ENCODE measurements around the gene TNS3.

Gene TNS3

GRCh38 chr7:47485640-47486435 is 96.1 kb downstream of the TNS3 start:
- DNase-seq (ENCODE audit: low spot score) = no peak

DNA sequence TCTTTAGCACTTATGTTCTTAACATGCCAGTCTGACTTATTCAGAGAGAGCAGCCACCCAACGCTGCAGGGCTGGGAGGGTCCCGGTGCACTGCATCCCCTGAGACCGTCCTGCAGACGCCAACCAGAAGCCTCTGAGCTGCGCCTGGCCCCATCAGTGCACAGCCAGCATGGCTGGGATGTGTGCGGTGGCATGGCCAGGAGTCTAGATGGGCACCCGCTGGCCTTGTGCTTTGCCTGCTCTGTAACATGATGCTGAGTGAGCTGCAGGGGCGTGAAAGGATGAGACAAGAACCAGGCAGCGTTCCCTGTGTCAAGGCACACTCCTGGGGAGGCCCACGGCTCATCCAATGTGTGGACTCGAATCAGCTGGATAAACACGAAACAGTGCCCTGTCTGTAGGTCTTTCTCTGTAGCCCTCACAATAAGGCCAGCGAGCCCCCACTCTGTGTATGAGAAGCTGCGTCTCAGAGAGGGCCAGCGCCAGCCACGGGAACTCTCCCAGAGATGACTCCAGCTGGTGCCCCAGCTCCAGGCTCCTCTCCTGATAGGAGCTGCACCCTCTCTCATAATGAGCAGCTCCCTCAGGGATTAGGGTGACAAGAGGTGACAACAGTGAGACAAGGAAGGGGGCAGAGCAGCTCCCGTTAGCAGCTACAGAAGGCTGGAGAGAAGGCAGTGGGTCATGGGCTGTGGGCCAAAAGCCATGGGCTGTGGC is 96.8 kb downstream of the TNS3 start:
- no peak for DNase-seq (ENCODE audit: low spot score)

- no peak for DNase-seq (ENCODE audit: low spot score)
Measured at GRCh38 chr7:47484457-47484856, 97.5 kb downstream of the TNS3 start.

DNA sequence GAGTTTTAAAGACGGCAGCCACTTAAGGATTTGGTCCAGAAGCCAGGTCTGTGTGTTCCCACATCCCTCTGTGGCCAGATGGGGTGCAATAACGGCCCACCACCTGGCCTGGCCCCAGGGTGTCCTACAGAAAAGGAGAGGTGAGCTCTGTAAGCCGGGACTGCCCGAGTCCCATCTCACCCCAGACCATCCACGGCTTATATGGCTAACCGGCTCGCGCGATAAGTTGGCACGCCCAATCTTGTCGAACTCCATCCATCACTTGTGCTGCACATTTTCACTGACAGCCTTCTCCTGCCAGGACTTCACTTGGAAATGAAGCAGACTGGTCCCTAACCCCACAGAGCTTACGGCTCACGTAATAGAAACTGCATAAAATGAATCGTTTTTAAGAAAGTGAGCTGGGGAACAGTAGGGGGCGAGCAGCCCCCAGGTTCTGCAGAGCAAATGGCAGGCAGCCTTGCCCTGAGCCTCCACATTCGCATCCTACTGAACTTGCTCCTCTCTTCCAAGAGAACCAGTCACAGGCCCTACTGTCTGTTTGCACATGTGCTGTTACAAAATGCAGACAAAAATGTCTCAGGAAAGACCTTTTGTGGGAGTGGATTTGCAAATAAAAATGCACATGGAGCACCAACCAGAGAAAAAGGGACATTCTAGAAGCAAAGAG is 98.2 kb downstream of the TNS3 start:
- no peak for DNase-seq (ENCODE audit: low spot score)

DNA sequence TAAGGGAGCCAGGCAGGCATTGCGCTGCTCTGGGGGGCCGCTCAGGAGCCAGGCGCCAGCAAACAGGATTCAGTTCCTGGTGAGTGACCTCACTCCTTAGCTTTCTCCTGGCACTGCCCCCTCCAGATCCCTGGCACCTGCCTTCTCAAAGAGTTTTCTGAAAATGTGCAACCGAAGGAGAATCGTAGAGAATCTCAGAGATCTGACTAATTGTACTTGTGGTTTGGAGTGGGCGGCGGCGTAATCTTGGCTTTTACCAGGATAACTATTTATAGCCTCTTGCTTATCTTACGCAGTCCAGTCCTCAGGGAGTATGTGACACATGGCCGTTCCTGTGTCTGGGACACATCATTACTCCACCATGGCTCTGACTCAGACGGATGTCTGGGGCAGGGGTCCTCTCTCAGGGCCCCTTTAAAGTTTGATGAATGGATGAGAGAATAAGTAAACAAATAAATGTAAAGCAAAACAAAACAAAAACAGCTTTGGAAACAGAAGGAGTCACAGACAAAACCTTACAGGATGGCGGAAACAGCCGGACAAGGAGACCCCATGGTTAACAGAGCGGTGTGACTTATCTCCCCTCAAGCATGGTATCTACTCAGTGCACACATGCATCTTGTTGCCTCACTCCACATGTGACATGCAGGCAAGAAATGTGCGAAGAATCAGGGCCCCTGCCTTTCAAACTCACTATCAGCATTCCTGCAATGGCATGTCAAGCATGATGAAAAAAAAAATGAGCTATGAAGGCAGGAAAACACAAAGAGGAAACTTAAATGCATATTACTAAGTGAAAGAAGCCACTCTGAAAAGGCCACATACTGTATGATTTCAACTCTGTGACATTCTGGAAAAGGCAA is 99.7 kb downstream of the TNS3 start:
- DNase-seq (ENCODE audit: low spot score) = no peak

DNA sequence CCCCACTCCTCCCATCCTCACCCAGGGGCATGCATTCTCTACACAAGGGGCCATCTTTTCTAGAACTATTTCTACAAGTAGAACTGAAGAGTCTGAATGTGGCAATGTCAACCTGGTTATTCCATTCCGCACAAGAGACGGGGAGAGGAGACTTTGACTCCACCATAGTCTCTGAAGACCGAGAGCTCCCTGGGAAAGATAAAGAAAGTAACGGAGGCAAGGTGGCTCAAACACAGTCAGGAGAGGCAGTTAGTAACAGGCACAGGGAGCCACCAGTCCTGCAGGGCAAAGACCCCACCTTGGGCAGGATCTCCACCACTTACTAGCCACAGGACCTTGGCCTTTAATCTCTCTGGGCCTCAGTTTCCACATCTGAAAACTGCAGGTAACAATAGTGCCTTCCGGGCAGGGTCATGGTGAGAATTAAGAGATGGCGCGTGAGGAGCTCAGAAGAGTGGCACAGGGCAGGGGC is 100.3 kb downstream of the TNS3 start:
- no peak for DNase-seq (ENCODE audit: low spot score)

GRCh38 chr7:47480576-47481538 is 101.1 kb downstream of the TNS3 start:
- no peak for DNase-seq (ENCODE audit: low spot score)

- DNase-seq (ENCODE audit: low spot score) = no peak
Measured at GRCh38 chr7:47479821-47480575, 101.9 kb downstream of the TNS3 start.

DNA sequence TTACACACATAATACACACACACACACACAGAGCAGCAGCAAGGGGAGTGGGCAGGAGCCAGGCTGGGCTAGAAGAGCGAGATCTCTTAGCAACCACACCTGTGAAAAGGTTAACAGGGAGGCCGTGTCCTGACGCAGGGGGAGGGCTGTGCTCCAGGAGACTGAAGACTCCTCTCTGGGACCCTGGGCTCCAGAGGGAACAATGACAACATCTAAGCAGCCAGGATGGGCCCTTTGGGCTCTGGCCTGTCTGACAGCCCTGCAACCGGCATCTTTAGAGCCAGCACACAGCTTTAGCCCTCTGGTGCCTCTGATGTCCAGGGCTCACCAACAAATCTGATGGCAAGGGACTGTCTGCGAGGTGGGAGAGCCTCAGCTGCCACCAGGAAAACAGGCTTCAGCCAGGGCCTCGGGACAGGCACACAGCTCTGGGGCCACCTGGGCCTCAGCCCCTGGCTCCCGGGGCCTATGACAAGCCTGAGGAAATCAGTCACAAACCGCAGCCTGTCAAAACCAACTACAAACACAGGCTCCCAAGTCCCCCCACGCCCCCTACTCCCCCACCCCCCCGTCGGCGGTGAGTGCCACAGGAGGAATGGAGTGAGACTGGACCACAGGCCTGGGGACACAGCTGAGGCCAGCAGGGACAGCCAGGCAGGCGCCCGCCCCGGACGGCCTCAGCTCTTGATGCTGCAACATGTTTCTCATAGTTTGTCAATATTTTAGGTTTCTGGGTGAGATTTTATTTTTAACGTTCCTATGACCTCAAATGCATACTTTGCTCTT is 102.8 kb downstream of the TNS3 start:
- DNase-seq (ENCODE audit: low spot score) = no peak

DNA sequence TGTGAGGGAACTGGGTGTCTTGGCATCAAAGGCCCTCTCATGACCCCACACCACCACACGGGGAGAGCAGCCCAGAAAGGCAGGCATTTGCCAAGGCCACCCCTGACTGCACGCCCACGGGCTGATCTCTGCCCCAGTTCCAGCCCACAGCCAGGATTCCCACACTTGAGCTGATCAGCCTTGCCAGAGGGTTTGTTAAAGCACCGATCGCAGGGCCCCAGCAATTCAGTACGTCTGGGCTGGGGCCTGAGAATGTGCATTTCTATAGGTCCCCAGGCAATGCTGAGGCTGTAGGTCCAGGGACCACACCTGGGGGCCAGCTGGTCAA is 103.9 kb downstream of the TNS3 start:
- DNase-seq (ENCODE audit: low spot score) = no peak

DNA sequence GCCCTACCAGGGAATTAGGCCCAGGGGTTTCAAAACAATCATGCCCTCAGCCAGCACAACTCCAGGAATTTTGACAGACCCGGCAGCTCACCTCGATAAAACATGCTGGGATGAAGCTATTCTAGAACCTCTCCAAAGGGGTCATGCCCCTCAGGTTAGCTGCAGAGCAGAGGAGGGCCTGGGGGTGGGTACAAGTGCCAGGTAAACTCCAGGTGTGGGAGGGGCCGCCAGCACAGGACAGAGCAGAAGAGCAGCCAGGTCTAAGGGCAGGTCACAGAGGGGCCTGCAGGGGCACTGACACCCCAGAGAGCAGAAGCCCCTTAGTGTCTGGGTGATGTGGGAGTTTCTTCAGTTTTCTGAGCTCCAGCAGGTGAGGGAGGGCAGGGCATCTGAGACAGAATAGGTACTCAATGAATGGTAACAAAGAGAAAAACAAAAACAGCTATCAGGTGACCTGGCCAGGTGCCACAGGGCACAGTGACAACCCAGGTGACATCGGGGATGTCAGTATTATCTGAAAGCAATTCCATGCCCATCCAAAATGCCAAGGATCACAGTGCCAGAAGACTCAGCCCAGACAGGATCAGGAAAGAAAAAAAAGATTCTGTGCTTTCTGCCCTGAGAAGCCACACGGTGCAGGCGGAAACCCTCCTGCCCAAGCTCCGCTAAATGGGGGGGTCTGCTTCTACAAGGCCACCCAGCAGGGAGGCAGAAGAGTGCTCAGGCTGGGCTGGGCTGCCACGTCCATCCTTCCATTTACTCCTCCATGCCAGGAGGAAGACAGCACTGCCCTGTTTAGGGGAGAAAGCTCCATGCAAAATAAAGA is 104.5 kb downstream of the TNS3 start:
- DNase-seq (ENCODE audit: low spot score) = no peak

DNA sequence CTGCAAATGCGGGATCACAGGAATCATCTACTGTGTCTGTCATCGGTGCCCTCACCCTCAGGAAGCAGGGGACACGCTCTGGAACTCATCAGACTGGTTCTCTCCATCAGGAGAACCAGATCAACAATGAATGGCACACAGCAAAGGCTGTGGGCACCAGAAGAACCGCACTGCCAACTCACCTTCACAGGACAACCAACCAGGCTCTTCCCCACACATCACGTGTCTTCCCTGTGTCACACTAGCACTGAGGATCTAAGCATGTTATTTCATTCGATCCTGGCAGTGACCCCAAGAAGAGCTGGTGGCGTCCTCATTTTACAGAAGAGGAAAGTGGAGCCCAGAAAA is 106.1 kb downstream of the TNS3 start:
- DNase-seq (ENCODE audit: low spot score) = no peak

GRCh38 chr7:47474937-47475879 is 106.7 kb downstream of the TNS3 start:
- no peak for DNase-seq (ENCODE audit: low spot score)

- no peak for DNase-seq (ENCODE audit: low spot score)
Measured at GRCh38 chr7:47474211-47474936, 107.5 kb downstream of the TNS3 start.

GRCh38 chr7:47473499-47474210 is 108.3 kb downstream of the TNS3 start:
- no peak for DNase-seq (ENCODE audit: low spot score)

All from left forelimb (tissue), 1 donor.